ENCODE measurements around the gene ENTPD6.

ENTPD6 gene

GRCh38 chr20:25270829-25271251 lies 75.3 kb downstream of the ENTPD6 start:
- H3K27ac ChIP-seq (ENCODE audit: extremely low read depth, low read depth, low read length) = no peak overlapping the region
- no peak for TF ChIP-seq GFI1B (tag by site-specific recombination; IDR thresholded peaks at IDR 0.05)
- TF ChIP-seq ZIC2 (tag by site-specific recombination; IDR thresholded peaks at IDR 0.05) = 0 out of 2 replicates have a peak, but pooled peaks have one; percentile 20
- ChIA-PET CTCF (no interaction called here), POLR2A (interaction anchor here (0.6 kb wide), 1 partner anchor 39 kb away, joined by 4 read pairs; no protein-coding TSS in a partner anchor)
- no peak overlapping the region for H3K4me3 ChIP-seq (ENCODE audit: low read depth, low read length)
- H3K4me1 ChIP-seq (ENCODE audit: control insufficient read depth, insufficient read depth, low read length) = no peaks in the 10 kb centered on the region
- peaks cover 0 to 65% of the 10 kb centered on the region in 2 experiments; a peak in 2 of 3 replicates for H3K36me3 ChIP-seq (ENCODE audit: control insufficient read depth in 2 of 2, insufficient read depth in 1 of 2, low read length in 2 of 2)
- no peaks in the 10 kb centered on the region for H3K9me3 ChIP-seq (ENCODE audit: control insufficient read depth, insufficient read depth, low read depth, low read length)

DNA sequence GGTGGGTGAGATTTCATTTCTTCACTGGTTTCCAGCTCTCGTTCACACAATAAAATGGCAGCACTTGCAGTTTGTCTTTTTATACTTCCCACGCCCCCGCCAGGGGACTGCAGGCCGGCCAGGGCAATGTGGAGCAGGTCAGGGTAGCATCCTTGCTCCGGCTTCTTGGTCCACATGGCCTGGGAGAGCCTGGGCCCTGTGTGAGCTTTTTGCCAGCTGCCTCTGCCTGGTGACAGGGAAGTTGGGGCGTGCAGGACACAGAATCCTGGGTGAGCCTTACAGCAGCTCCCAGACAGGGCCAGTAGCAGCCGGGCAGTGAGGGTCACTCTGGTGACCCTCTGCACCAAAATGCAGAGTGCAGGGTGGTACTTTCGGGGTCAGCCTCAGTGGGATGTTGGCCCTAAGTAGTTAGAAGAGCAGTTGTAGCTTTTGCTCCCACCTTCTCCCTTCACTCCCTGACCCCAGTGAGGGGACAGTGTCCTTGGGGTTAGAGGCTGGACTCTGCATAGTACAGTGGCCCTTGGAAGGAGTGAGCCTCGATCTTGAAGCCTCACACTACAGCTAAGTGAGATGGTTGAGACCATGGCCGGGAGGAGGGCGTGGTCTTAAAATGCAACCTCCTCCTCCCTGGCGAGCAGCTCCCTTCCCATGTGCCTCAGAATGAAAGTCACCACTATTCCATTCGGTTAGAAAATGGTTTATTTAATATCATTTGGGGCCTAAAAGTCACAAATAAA lies 76.1 kb downstream of the ENTPD6 start:
- TF ChIP-seq, protein P1, sequence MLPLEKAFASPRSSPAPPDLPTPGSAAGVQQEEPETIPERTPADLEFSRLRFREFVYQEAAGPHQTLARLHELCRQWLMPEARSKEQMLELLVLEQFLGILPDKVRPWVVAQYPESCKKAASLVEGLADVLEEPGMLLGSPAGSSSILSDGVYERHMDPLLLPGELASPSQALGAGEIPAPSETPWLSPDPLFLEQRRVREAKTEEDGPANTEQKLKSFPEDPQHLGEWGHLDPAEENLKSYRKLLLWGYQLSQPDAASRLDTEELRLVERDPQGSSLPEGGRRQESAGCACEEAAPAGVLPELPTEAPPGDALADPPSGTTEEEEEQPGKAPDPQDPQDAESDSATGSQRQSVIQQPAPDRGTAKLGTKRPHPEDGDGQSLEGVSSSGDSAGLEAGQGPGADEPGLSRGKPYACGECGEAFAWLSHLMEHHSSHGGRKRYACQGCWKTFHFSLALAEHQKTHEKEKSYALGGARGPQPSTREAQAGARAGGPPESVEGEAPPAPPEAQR (tag by site-specific recombination; IDR thresholded peaks at IDR 0.05) = no peak
- TF ChIP-seq ZNF664 (tag by site-specific recombination; IDR thresholded peaks at IDR 0.05) = no peak
- no peak for TF ChIP-seq ZNF114 (tag by site-specific recombination; IDR thresholded peaks at IDR 0.05)
- TF ChIP-seq PBX3 (CRISPR knock-in tag; IDR thresholded peaks at IDR 0.05) = no peak
- no peak for TF ChIP-seq OSR2 (tag by site-specific recombination; IDR thresholded peaks at IDR 0.05)
- no peak for TF ChIP-seq ZFP3 (tag by site-specific recombination; IDR thresholded peaks at IDR 0.05; ENCODE audit: low read depth)
- no peak for TF ChIP-seq ZNF518A (tag by site-specific recombination; conservative IDR thresholded peaks at IDR 0.05; ENCODE audit: low read depth)
- no peak for TF ChIP-seq HOXD13 (CRISPR knock-in tag; IDR thresholded peaks at IDR 0.05; ENCODE audit: borderline replicate concordance)
- no peak for TF ChIP-seq ZNF350 (tag by site-specific recombination; IDR thresholded peaks at IDR 0.05)
- TF ChIP-seq ZNF341 (tag by site-specific recombination; IDR thresholded peaks at IDR 0.05; ENCODE audit: low read depth) = no peak
- no peak for TF ChIP-seq OVOL3 (tag by site-specific recombination; IDR thresholded peaks at IDR 0.05)
- Histone ChIP-seq H3K36me3 (ENCODE audit: control insufficient read depth in 2 of 2, insufficient read depth in 1 of 2, low read length in 2 of 2) (peaks cover 0 to 73% of the 10 kb centered on the region in 2 experiments; a peak in 2 of 3 replicates), H3K9me3 (ENCODE audit: control insufficient read depth, insufficient read depth, low read depth, low read length) (no peaks in the 10 kb centered on the region), H3K4me3 (ENCODE audit: low read depth, low read length) (no peak overlapping the region), H3K4me1 (ENCODE audit: control insufficient read depth, insufficient read depth, low read length) (no peaks in the 10 kb centered on the region), H3K27ac (ENCODE audit: extremely low read depth, low read depth, low read length) (no peak overlapping the region)
- ChIA-PET POLR2A (interaction anchor here (0.6 kb wide), 1 partner anchor 40 kb away, joined by 4 read pairs; no protein-coding TSS in a partner anchor), CTCF (no interaction called here)

Data from HEK293 (cell line).